GM12878 (cell line): ENCODE measurements around the gene FFAR2.

Experiments
- BRCA1 ChIP-seq: IDR thresholded peaks from 2 replicates; pipeline ENCODE4 v1.6.1; 2011; ENCODE audit warnings: low read depth, low read length, improper control_type of control experiment
- CBX3 ChIP-seq: fragments of 200-600 bp; sonication (generic); IDR thresholded peaks from 2 replicates; pipeline ENCODE4 v1.6.1; 2016; ENCODE audit warnings: low read depth, borderline replicate concordance
- CTCF ChIP-seq, 3 experiments: IDR thresholded peaks in 2 of 3; conservative IDR thresholded peaks in 1 of 3; 2 replicates each; pipeline ENCODE4 v1.5.1; 2011; ENCODE audit warnings: low read depth in 3 of 3, low read length in 3 of 3, mild to moderate bottlenecking in 3 of 3, control low read depth in 2 of 3, moderate library complexity in 2 of 3, inconsistent platforms in 1 of 3, mixed read lengths in 1 of 3; ENCODE audit not compliant: control insufficient read depth in 2 of 3, insufficient read depth in 1 of 3; ENCODE audit errors: extremely low read depth in 1 of 3
- IRF3 ChIP-seq: fragments of 450-650 bp; IDR thresholded peaks from 2 replicates; pipeline ENCODE4 v1.6.1; 2014; ENCODE audit warnings: mild to moderate bottlenecking
- IRF4 ChIP-seq: IDR thresholded peaks from 2 replicates; pipeline ENCODE4 v1.6.1; 2011; ENCODE audit warnings: low read depth, low read length
- MTA3 ChIP-seq: IDR thresholded peaks from 2 replicates; pipeline ENCODE4 v1.6.1; 2012; ENCODE audit warnings: low read length, inconsistent platforms, borderline replicate concordance
- POLR2A ChIP-seq: IDR thresholded peaks from 2 replicates; pipeline ENCODE4 v1.6.1; 2011; ENCODE audit warnings: low read depth, mild to moderate bottlenecking, low read length
- POLR2AphosphoS5 ChIP-seq: IDR thresholded peaks from 2 replicates; pipeline ENCODE4 v1.6.1; 2011; ENCODE audit warnings: mild to moderate bottlenecking, low read length, inconsistent platforms
- SREBF1 ChIP-seq: IDR thresholded peaks from 2 replicates; pipeline ENCODE4 v1.6.1; 2012; ENCODE audit warnings: mild to moderate bottlenecking, low read length
- USF2 ChIP-seq: IDR thresholded peaks from 2 replicates; pipeline ENCODE4 v1.6.1; 2011; ENCODE audit warnings: low read depth, low read length, improper control_type of control experiment, borderline replicate concordance
- TF ChIP-seq, protein P1 (sequence below): IDR thresholded peaks from 2 replicates; pipeline ENCODE4 v1.6.1; 2012; ENCODE audit warnings: improper control_type of control experiment, low read depth, low read length; ENCODE audit not compliant: insufficient replicate concordance
- TF ChIP-seq, protein P2 (sequence below): IDR thresholded peaks from 2 replicates; pipeline ENCODE4 v1.6.1; 2012; ENCODE audit warnings: low read depth, low read length, improper control_type of control experiment
- TF ChIP-seq, protein P3 (sequence below): fragments of 450-650 bp; IDR thresholded peaks from 2 replicates; pipeline ENCODE4 v1.6.1; 2016; ENCODE audit warnings: mild to moderate bottlenecking, moderate library complexity, borderline replicate concordance
- TF ChIP-seq, protein P4 (sequence below): IDR thresholded peaks from 2 replicates; pipeline ENCODE4 v1.6.1; 2012; ENCODE audit warnings: low read length, inconsistent platforms

- no peak for TF ChIP-seq CBX3
- TF ChIP-seq, protein P1, sequence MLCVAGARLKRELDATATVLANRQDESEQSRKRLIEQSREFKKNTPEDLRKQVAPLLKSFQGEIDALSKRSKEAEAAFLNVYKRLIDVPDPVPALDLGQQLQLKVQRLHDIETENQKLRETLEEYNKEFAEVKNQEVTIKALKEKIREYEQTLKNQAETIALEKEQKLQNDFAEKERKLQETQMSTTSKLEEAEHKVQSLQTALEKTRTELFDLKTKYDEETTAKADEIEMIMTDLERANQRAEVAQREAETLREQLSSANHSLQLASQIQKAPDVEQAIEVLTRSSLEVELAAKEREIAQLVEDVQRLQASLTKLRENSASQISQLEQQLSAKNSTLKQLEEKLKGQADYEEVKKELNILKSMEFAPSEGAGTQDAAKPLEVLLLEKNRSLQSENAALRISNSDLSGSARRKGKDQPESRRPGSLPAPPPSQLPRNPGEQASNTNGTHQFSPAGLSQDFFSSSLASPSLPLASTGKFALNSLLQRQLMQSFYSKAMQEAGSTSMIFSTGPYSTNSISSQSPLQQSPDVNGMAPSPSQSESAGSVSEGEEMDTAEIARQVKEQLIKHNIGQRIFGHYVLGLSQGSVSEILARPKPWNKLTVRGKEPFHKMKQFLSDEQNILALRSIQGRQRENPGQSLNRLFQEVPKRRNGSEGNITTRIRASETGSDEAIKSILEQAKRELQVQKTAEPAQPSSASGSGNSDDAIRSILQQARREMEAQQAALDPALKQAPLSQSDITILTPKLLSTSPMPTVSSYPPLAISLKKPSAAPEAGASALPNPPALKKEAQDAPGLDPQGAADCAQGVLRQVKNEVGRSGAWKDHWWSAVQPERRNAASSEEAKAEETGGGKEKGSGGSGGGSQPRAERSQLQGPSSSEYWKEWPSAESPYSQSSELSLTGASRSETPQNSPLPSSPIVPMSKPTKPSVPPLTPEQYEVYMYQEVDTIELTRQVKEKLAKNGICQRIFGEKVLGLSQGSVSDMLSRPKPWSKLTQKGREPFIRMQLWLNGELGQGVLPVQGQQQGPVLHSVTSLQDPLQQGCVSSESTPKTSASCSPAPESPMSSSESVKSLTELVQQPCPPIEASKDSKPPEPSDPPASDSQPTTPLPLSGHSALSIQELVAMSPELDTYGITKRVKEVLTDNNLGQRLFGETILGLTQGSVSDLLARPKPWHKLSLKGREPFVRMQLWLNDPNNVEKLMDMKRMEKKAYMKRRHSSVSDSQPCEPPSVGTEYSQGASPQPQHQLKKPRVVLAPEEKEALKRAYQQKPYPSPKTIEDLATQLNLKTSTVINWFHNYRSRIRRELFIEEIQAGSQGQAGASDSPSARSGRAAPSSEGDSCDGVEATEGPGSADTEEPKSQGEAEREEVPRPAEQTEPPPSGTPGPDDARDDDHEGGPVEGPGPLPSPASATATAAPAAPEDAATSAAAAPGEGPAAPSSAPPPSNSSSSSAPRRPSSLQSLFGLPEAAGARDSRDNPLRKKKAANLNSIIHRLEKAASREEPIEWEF = no peak
- TF ChIP-seq POLR2A = no peak
- no peak for TF ChIP-seq SREBF1
- TF ChIP-seq, protein P2, sequence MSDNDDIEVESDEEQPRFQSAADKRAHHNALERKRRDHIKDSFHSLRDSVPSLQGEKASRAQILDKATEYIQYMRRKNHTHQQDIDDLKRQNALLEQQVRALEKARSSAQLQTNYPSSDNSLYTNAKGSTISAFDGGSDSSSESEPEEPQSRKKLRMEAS = no peak
- TF ChIP-seq MTA3 = no peak
- no peak for TF ChIP-seq USF2
- no peak for TF ChIP-seq POLR2AphosphoS5
- TF ChIP-seq CTCF (IDR thresholded peaks at IDR 0.05 in 2 of 3, conservative IDR thresholded peaks at IDR 0.05 in 1 of 3; ENCODE audit: control insufficient read depth in 2 of 3, extremely low read depth in 1 of 3, insufficient read depth in 1 of 3, low read depth in 3 of 3, low read length in 3 of 3) = no peak
- no peak for TF ChIP-seq IRF4
- TF ChIP-seq, protein P3, sequence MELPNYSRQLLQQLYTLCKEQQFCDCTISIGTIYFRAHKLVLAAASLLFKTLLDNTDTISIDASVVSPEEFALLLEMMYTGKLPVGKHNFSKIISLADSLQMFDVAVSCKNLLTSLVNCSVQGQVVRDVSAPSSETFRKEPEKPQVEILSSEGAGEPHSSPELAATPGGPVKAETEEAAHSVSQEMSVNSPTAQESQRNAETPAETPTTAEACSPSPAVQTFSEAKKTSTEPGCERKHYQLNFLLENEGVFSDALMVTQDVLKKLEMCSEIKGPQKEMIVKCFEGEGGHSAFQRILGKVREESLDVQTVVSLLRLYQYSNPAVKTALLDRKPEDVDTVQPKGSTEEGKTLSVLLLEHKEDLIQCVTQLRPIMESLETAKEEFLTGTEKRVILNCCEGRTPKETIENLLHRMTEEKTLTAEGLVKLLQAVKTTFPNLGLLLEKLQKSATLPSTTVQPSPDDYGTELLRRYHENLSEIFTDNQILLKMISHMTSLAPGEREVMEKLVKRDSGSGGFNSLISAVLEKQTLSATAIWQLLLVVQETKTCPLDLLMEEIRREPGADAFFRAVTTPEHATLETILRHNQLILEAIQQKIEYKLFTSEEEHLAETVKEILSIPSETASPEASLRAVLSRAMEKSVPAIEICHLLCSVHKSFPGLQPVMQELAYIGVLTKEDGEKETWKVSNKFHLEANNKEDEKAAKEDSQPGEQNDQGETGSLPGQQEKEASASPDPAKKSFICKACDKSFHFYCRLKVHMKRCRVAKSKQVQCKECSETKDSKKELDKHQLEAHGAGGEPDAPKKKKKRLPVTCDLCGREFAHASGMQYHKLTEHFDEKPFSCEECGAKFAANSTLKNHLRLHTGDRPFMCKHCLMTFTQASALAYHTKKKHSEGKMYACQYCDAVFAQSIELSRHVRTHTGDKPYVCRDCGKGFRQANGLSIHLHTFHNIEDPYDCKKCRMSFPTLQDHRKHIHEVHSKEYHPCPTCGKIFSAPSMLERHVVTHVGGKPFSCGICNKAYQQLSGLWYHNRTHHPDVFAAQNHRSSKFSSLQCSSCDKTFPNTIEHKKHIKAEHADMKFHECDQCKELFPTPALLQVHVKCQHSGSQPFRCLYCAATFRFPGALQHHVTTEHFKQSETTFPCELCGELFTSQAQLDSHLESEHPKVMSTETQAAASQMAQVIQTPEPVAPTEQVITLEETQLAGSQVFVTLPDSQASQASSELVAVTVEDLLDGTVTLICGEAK = no peak
- TF ChIP-seq, protein P4, sequence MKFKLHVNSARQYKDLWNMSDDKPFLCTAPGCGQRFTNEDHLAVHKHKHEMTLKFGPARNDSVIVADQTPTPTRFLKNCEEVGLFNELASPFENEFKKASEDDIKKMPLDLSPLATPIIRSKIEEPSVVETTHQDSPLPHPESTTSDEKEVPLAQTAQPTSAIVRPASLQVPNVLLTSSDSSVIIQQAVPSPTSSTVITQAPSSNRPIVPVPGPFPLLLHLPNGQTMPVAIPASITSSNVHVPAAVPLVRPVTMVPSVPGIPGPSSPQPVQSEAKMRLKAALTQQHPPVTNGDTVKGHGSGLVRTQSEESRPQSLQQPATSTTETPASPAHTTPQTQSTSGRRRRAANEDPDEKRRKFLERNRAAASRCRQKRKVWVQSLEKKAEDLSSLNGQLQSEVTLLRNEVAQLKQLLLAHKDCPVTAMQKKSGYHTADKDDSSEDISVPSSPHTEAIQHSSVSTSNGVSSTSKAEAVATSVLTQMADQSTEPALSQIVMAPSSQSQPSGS = no peak
- TF ChIP-seq IRF3 = no peak
- no peak for TF ChIP-seq BRCA1
Observed at GRCh38 chr19:35444735-35445134, 3.3 kb upstream of the FFAR2 start.
